Uterus (tissue), 2 donors: ENCODE measurements around the gene DPEP1.

Source experiments
- POLR2A ChIP-seq, 2 donors: fragments of 450-650 bp; IDR thresholded peaks; one replicate each; pipeline ENCODE4 v1.6.1; 2016; ENCODE audit warnings: antibody characterized with exemption in 2 of 2, mild to moderate bottlenecking in 1 of 2, moderate library complexity in 1 of 2
- TF ChIP-seq, protein P1 (sequence below), 4 experiments: fragments of 200-600 bp in 2 of 4; fragments of 450-650 bp in 2 of 4; sonication (generic) in 2 of 4; IDR thresholded peaks; one replicate each; pipeline ENCODE4 v1.5.1; 2016 to 2019; ENCODE audit warnings: antibody characterized with exemption in 4 of 4, mild to moderate bottlenecking in 2 of 4, moderate library complexity in 1 of 4

GRCh38 chr16:89637379-89637778, 23.9 kb downstream of the DPEP1 start:
- TF ChIP-seq, protein P1, sequence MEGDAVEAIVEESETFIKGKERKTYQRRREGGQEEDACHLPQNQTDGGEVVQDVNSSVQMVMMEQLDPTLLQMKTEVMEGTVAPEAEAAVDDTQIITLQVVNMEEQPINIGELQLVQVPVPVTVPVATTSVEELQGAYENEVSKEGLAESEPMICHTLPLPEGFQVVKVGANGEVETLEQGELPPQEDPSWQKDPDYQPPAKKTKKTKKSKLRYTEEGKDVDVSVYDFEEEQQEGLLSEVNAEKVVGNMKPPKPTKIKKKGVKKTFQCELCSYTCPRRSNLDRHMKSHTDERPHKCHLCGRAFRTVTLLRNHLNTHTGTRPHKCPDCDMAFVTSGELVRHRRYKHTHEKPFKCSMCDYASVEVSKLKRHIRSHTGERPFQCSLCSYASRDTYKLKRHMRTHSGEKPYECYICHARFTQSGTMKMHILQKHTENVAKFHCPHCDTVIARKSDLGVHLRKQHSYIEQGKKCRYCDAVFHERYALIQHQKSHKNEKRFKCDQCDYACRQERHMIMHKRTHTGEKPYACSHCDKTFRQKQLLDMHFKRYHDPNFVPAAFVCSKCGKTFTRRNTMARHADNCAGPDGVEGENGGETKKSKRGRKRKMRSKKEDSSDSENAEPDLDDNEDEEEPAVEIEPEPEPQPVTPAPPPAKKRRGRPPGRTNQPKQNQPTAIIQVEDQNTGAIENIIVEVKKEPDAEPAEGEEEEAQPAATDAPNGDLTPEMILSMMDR (IDR thresholded peaks at IDR 0.05) = no peak
- TF ChIP-seq POLR2A (IDR thresholded peaks at IDR 0.05) = no peak
